ENCODE measurements around the gene DAB1.

DAB1 gene

DNA sequence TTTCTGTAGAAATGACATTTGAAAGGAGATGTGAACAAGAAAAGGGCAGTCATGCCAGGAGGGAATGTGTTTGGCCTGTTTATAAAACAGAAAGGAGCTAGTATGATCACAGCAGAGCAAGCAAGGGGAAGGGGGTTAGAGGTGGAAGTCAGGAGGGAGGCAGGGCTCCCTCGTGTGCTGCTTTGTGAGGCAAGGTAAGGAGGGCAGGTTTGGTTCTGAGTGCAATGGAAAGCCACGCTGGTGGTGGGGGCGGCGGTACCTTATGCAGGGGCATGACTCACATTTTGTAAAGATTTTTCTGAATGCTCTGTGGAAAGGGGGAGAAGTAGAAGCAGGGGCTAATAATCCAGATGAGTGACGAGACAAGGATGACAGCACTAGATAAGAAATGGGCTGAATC lies 260.5 kb downstream of the DAB1 start:
- no peak for DNase-seq (ENCODE audit: low read depth)

DNA sequence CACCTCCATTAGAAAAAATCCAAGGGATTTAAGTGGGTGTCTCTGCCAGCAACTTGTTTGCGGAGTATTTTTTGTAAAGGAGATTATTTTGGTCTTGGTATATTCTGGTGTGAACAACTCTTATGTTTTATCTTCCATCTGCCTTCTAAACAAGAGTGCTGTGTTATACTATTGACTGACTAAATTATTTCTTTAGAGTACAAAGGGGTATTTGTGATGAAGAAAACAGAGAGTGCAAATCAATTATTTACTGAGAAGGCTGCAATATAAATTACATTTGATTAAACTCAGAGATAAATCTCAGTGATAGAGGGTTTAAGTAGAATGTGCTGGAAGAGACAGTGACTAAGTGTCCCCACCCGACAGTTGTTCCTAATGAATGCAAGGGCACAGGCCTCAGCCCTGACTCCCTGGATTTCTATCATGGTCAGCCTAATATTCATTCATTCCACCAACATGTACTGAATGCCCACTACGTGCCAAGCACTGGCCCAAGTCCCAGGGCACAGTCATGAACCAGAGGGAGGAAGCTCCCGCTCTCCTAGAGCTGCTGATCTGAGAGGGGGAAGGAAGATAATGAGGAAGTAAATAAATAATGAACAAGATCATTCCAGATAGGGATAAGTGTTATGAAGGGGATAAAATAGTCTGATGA lies 261.1 kb downstream of the DAB1 start:
- no peak for DNase-seq (ENCODE audit: low read depth)

DNA sequence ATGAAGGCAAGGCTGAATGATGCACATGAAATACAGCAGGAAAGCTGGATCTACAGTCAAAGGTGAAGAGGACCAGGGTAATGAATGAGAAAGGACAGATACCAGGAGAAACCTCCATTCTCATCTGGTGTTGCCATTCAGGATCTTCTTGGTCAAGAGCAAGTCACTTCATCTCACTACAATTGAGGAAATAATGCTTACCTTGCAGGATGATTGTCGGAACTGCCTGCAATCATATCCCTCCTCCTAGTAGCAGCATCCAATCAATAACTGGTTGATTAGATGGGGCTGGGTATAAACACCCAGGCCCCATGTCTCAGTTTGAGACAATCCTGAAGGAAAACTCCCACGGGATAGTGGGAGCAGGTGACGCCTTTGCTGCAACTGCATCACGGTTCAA lies 263.3 kb downstream of the DAB1 start:
- DNase-seq (ENCODE audit: low read depth), result no peak

DNA sequence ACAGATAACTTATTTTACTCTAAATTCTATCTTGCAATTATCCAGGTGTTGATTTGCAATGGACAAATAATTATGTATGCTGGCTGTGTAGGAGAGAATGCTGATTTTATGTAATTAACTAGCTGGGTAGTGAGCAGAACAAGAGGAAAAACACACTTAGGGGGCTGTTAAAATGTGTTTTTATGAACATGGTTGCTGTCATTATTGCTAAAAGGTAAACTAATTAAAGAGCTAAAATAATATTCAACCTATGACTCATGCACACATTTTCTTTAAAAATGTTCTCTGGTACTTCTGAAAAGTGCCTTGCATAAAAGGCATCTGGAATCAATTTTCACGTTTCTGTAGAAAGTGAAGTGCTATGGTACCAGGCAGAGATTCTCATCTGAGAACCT lies 265.3 kb downstream of the DAB1 start:
- DNase-seq (ENCODE audit: low read depth), result no peak

DNA sequence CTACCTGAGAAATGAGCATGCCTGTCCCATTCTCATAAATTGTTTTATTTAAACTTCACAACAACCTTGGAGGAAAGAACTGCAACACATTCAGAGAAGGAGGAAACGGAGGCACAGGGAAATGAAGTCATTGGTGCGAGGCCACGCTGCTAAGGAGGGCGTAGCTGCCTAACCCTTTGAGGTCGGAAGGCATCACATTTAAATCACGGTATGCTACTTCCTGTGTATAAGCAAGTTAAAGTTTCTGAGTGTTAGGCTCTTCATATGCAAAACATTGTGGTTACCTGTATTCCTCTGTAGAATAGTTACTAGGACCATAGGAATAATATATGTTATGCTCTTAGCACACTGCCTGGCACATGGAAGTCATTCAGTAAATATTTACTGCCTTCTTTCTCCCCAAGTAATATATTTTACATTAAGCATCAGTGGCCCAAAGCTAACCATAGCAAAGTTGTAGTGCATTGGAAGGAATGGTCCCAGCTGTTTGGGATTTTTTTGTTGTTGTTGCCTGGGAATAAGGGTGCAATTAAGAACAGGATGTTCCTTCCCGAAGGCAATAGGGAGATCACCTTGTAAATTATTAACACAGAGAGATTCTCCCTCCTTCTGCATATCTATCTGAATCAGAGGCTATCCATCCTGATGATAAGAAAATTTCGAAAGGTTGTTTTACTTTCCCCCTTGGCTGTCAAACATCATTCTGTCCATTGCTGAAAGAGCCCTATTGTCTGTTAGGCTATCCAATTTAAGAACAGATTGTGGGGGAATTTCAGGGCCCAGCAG lies 265.8 kb downstream of the DAB1 start:
- no peak for DNase-seq (ENCODE audit: low read depth)

DNA sequence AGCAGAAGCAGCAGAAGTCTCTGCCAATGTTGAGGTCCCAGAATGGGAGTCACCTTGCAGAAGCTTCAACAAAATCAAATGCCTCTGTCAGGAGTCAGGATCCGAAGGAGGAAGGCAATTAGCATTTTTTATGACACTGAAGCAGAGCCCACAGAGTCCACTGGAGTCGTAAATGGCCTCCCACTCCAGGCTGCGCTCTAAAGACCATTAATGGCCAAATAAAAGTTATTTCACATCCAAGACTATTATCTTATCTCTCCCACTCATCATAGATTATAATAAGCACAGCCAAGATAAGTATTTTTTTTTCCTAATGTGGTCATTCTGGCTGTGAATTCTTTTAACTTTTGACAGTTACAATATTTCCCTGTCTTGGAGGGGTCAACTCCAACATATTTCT lies 267.0 kb downstream of the DAB1 start:
- DNase-seq (ENCODE audit: low read depth), result no peak

DNA sequence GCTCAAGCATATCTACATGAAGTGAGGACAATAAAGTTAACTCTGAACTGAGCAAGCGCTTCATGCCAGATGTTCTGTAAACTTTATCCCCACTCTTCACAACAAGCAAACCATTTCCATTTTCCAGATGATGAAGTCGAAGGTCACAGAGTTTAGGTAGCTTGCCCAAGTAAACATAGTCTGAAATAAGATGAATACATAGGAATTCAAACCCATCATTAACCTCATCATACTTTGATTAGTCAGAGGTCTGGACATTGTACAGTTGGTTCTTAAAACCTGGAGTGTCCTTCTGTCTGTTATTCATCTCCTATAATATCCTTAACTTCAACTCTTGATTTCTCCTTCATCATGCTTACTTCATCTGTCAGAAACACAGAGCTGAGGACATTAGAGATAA lies 277.8 kb downstream of the DAB1 start:
- no peak for DNase-seq (ENCODE audit: low read depth)

DNA sequence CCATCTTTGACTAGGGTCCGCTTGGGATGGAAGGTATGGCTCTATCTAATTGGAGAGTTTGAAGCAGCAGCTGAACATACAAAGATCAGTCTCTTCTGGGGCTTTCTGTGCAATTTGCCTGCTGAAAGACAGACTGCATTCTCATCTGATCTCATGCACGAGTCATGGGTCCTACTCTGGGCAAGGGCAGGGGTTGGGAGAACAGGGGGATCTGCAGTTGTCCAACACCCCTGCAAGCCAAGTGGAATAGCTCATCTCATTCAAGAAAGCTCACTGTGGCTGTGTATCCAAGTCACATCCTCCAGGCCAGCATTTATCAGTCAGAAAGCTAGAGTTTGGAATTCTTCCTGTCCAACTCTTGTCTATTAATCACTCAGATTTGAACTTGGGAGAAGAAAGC lies 280.9 kb downstream of the DAB1 start:
- DNase-seq (ENCODE audit: low read depth), result no peak

DNA sequence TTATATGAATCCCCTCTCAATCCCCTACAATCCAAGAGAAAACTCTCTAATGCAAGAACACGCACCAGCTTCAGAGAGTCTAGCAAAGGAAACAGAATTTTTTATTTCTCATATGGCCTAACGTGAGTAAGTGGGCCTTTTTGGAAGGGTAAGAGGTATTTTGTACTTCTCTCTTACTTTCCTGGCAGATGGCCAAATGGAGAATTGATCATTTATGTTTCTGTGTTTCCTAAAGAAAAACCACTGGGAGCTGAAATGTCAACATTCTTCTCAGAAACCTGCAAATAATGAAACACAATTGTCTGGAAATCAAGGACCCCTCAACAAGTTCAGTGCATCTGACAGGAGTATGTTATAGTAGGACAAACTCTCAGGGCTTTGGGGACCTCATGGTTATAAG lies 281.7 kb downstream of the DAB1 start:
- no peak for DNase-seq (ENCODE audit: low read depth)

DNA sequence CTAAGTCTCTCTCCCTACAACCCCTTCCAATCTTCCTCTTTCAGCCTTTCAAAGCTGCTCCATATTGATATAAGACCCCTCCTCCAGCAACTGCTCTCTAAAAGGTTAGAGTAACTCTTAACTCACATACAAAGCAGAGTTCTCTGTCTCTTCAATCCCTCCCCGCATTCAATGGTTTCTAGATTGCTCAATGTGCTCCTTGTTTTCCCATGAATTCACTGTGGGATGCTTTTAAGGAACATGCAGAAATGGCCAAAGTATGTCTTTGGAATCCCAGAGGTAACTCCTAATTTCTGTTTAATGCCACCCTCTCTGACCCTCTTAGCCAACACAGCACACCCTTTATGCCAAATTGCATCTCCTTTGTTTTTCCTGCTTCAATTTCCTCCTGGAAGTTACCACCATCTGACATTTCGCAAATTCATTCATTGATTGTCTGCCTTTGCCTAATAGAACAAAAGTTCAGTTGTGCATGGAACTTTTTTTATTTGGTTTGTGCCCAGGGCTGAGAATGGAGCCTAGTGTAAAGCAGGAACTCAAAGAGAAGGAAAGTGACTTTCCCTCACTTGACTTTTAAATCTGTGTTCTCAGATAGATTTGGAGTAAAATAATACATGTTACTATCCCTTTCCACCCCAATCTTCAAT lies 285.3 kb downstream of the DAB1 start:
- DNase-seq (ENCODE audit: low read depth), result no peak

DNA sequence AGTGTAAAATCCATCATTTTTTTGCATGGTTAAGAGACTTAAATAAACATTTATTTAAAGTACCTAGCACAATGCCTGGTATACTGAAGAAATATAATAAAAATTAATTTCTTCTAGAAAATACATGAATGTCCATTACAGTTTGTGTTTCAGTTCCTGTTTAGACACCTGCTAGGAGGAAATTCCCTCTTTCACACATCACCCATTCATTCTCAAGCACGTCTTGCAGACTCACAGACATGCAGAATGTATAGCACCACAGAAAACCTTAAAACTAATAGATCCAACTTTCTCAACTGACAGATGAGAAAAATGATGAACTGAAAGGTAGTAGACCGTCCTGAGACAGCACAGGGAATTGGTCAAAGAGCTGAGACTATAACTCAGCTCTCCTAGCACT lies 285.9 kb downstream of the DAB1 start:
- DNase-seq (ENCODE audit: low read depth), result no peak

DNA sequence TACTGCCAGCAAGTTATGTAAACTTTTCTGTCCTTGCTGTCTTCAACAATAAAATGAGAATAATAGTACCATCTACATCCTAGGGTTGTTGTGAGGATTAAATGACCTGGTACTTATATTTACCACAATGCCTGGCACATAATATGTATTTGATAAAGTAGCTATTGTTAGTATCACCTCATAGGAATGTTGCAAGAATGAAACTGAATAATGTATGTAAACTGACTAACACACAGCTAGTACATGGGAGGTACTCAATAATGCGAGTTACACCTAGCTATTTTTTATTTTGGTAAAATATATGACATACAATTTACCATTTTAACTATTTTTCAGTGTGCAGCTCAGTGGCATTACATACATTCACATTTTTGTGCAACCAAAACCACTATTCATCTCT lies 289.1 kb downstream of the DAB1 start:
- DNase-seq (ENCODE audit: low read depth), result no peak

DNA sequence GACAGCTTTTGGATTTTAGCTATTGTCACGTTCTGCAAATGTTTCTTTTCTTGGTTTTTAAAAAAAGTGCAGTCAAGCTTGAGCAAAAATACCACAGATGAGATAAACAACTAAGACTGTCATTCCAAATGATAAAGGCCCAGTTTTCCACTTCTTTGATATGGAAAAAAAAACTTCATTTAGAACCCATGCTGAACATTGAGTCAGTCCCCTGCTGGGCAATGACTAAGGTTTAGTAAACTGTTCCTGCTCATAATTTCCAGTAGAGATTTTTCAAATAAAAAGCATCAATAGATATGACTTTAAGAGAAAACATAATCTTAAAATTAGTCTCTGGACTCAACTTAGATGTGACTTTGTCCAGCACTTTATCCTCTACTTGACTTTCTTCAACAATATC lies 290.2 kb downstream of the DAB1 start:
- no peak for DNase-seq (ENCODE audit: low read depth)

DNA sequence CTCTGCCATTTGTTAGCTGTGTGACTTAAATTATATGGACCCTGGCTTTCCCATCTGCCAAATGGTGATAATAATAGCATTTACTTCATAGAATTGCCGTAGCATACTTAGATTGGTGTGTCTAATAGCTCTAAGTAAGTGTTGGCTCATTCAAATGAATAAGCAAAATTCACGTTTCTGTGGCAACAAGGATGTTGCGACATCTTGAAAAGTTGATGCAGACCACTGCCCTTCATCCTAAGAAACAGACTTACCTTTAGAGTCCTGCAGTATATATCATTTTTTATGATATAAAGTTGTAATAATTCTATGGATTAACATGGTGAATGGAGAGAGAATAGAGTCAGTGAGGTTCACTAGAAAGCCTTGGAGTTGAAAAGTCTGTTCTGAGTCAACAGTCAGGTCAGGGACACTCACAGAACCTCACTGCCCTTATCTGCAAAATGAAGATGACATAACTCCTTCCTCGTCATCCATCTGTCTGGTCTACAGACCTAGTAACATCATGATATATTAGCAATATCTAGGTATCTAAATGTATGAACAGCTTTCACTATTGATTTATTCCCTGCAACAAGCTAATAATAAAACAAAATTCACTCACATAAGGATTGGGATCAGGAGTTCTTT lies 290.8 kb downstream of the DAB1 start:
- no peak for DNase-seq (ENCODE audit: low read depth)

DNA sequence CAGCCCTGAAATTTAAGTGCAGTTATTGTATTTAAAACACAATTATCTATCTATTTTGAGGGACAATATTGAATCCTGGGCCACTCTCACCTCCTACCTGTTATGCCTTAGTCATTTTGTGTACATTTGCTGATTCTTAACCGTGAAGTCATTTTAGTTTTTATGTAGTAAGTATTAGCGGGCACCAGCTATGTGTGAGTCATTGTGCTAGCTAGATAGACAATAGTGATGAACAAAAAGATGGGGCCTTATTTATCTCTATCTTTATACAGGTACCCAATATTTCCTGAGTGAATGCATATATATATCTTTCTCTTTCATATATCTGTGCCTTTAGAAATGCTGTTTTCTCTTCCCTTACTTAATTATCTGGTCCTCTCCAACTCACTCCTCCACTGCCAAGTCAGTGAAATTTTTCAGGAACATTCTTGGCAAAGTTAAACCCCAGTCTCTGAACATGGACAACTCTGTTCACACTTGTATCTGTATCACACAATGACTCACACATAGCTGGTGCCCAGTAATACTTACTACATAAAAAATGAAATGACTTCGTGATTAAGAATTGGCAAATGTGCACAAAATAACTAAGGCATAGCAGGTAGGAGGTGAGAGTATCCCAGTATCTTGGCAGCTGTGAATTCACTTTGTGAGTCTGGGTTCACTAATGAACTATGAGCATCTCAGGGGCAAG lies 292.0 kb downstream of the DAB1 start:
- no peak for DNase-seq (ENCODE audit: low read depth)

DNA sequence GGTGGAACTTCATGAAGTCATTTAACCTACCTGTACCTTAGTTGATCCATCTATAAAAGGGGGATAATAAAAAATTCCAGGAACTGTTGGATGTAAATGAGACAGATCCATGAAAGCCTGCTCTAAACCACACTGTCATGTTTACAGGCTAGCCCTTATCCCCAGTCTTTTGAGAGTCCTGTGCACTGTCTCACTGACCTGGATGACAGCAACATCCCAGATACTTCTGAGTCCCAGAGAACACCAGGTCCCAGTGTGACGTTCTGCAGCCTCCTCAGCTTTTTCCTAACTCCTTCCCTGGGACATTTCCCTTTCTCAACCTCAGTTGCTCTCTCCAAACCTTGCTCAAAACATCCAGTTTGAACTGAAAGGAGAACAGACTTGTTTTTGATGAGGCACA lies 292.6 kb downstream of the DAB1 start:
- DNase-seq (ENCODE audit: low read depth), result no peak

DNA sequence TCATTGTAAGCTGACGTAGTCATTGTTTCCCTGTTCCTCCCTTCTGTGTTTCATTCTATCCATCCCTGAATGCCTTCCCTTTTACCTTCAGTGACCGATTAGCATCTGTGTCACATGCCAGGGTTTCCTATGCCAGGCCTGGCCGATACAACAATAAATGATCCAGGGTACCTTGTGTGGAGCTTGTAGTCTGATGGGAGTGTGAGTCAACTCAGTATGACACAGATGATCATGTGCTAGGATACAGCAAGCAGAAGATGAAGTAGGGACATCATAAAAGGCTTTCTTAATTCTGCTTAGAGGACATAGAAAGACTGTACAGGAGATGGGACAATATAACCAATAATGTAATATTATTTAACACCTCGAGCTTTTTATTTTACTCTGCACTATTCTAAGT lies 294.0 kb downstream of the DAB1 start:
- no peak for DNase-seq (ENCODE audit: low read depth)

DNA sequence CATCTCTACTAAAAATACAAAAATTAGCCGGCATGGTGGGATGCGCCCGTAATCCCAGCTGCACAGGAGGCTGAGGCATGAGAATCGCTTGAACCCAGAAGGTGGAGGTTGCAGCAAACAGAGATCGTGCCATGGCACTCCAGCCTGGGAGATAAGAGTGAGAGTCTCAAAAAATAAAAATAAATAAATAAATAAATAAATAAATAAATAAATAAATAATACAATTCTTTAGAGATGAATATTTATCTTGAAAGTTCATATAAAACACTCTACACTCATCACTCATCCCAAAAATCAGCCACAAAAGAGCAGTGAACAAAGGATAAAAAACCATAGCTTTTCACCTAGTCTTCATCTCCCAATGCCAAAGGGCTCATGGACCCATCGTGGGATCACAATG lies 295.9 kb downstream of the DAB1 start:
- DNase-seq (ENCODE audit: low read depth), result no peak

DNA sequence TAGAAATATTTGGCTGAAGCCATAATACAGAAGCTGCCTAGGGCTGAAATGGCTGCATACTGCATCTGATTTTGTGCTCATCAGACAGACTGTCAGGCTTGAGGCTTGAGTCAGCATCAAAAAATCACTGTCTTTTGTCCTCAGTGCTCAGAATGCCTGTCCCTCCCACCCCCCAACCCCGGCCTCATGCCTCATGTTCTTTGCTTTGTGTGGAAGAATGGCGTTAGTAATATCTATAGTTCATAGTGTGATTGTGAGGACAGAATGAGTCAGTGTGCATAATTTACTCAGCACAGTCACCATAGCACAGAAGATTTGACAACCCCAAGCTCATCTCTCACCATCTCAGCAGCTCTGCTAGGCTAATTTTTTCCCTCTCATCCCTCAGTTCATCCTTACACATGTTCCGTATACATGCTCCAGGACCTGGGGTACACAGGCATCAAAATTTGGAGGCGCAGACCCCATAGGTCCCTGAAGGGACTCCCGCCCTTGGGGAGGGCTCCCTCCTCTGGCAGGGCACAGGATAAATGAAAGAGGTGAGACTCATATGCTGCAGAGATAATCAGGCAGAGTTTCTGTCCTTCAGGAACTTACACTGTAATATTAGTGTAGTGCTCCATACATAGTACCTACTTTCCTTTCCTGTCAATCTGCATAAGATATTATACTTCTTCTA lies 299.0 kb downstream of the DAB1 start:
- no peak for DNase-seq (ENCODE audit: low read depth)

DNA sequence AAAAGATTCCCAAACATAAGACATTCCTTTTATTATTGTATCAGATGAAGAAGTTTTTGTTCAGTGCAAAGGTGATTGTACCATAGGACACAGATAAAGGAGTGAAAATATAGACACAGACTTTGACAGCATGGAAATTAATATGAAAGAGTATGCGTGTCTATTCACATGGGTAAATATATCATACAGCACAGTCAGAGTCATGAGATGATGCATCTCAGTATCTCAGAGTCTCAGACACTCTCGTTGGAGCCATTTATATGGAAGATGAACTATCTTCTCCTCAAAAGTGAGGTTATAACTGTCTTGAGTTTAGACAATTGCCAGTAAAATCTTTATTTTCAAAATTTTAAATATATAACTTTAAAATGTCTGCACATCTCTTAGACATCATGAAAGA lies 299.7 kb downstream of the DAB1 start:
- no peak for DNase-seq (ENCODE audit: low read depth)

DNA sequence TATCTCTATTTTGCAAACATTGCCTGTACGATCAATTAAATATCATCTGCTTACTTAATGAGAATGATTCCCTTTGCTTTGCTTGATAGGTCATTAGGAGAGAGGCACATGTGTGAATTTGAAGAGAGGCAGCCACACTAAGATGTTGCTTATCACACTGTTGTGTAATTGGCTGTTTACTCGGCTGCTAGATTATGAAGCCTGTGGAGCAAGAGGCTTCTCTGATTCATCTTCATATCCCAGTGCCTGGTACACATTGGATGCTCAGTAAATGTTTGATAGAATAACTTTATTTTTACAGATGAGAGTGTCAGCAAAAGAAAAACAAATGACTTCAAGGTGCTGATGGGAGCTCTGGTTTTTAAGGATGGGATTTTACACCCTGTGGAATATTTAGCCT lies 301.8 kb downstream of the DAB1 start:
- DNase-seq (ENCODE audit: low read depth), result no peak
